Inflammatory macrophage (primary cell): ENCODE measurements around the gene SYNPO2.
A peak's percentile ranks its signal among the peaks of the same experiment; 100 is the strongest.
"Not testable (repeated sequence)": the region's sequence is repeated elsewhere in the genome, so short reads cannot be mapped to it uniquely, and the experiment has no call there.

ENCODE experiments used
- DNase-seq, 2 donors: peaks; one replicate each; pipeline ENCODE4 v3.0.0-alpha.2; 2020 to 2022

The SYNPO2 gene

DNA sequence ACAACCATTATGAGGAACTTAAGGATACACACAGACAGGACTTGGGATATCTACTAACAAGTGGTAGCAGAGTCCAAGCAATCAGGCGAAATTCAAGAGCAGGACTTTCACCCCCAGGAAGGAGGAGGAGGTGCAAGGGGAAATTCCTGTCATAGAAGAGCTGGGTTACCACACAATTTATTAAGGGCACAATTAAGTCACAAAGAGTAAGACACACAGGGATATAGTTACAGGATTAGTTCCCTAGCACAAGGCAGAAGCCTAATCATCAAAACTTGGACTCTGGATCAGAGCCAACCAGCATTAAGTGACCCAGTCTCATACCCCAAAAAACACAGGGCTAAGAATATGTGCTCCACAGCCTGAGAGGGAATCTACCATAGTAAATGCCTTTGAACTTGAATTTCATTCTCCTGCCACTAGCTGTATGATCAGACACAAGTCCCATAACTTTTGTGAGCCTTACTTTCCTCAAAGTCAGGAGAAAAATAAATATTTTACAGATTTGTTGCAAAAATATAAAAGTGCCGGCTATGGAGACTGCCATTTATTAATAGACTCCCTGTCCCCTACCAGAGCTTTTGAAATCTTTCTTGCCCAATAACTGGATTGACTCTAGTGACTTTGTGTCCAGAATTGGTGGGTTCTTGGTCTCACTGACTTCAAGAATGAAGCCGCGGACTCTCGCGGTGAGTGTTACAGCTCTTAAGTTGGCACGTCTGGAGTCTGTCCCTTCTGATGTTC, 87.0 kb downstream of the SYNPO2 start:
- no peak for DNase-seq

- DNase-seq: not testable (repeated sequence)
These were observed 87.5 kb downstream of the SYNPO2 start for GRCh38 chr4:118976193-118976560.

GRCh38 chr4:118977100-118977499, 88.4 kb downstream of the SYNPO2 start:
- not testable (repeated sequence) for DNase-seq

DNA sequence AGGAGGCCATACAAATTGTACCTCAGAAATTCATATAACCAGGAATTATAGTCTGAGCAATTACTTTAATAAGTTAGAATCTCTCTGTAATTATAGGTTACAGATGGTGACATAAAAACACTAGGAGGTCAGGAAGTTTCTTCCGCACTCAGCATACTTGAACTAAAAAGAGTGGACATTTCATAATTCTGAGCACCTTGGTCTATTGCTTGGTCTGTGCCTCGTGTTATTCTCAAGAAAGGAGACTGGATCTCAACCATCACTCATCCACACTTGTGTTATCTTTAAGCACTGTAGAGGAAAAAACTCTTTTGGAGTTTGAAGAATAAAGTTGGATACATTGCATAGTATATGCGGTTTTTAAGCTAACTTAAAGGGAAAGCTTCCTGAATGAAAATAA, 91.1 kb downstream of the SYNPO2 start:
- no peak for DNase-seq

DNA sequence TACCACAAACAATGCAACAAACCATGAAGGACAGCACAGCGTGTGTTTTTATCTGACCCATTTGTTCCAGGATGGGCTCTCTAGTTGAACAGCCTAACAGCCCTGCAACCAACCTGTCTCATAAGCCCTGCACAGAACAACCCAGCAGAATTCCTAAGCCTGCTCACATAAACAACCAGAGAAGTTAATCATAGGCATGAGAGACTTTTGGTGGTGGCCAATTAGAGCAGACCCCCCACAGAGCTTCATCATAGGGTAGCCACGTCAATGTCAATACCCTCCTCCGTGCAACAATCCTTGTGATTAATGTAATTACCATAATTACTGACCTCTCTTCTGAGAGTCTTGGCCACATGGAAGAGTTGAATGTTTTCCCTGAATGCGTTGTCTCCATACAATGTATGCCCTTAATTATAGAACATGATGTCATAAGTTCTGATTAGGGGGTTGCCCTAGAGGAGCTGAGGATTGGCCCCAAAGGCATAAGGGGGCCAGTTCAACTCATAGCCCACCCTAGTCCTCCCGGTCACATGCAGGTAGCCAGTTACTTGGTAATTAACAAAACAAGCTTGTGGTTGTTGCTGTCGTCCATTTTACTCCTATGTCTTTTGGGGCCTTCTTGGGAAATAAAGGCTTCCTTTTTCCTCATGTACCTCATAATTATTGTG, 92.7 kb downstream of the SYNPO2 start:
- no peak for DNase-seq

GRCh38 chr4:118981839-118982381, 93.3 kb downstream of the SYNPO2 start:
- DNase-seq: peak; percentile 83 to 87

DNA sequence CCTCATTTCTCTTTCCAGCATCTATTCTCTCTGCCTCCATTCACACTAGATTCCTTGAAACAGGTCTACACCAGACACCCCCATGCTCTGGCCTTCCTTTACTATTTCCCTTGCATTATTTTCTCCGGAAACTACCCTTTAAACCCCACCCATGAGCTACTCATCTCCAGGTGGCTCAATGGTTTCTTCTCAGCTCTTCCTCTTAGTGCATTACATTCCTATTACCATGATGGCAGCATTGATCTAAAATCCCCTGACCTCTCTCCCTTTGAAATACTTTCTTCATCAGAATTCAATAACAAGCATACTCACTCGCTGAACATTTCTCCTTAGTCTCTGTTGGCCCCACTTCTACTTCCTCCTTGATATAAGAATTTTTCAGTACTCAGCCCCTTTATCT, 94.6 kb downstream of the SYNPO2 start:
- DNase-seq: no peak

GRCh38 chr4:118983831-118984230, 95.2 kb downstream of the SYNPO2 start:
- DNase-seq: peak in 1 of 2 donors; percentile 27

GRCh38 chr4:118985170-118986000, 96.7 kb downstream of the SYNPO2 start:
- DNase-seq: no peak

DNA sequence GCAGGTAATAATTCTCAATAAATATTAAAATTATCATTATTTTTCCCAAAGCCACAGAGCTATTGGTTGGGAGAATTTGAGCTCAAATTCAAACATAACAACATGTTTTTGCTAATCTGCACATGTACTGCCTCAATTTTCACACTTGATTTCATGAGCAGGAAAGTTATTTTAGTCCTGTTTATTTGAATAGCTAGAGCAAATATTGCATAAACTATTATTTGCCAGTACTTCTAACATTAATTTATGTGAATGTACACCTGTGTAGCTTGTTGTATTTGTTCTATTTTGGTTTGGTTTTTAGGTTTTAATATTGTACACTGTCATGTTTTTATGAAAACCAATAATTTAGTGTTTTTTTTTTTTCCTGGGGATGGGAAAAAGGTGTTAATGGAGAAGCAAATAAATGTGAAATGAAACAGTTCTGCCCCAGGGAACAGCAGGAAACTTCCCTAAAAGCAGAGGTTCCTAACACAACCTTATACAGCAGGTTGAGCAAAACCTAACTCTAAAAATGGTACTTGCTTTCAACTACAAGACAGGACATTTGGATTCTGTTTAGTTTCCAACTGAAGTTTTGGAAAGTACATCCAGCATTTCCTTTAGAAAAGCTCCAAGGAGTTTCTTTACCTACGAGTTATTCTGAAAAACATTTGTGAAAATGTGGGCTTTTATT, 99.4 kb downstream of the SYNPO2 start:
- no peak for DNase-seq

- DNase-seq: no peak
These were observed 100.0 kb downstream of the SYNPO2 start for GRCh38 chr4:118988635-118988972.

- no peak for DNase-seq
These were observed 100.7 kb downstream of the SYNPO2 start for GRCh38 chr4:118989098-118990080.

- peak in 1 of 2 donors; percentile 33 for DNase-seq
These were observed 103.0 kb downstream of the SYNPO2 start for GRCh38 chr4:118991686-118992085.

DNA sequence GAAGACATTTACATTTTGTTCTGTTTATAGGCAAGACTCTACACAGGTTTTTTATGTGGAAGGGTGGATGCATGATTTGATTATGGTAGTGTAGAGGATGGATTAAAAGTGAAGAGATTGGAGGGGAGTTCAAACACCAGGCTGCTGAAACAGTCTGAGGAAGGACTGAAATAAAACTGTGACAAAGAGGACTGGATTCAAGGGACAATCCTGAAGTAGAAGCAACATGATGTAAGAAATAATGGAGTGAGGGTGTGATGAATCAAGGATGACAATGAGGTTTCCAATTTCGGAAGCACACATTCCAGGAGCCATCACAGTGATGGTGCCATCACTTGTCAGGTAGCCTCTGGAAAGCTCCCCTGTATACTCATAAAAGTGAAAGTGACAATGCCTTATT, 103.5 kb downstream of the SYNPO2 start:
- DNase-seq: no peak

DNA sequence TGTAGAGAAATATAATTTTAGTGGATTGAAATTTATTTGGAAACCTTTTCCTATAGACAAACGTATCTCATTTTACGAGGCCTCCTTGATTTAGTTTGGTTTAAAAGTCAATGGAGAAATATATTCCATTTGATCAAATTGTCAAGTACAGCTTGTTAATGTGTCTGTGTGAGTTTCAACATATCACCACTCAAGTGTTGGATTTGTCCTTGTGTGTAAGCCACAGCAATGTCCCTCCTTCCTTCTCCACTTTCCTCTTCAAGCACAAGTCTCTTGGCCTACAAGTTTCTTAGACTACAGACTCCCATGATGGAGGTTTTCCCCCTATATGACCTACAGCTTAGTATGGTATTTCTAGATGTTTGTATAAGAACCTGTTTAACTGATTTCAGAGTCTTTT, 104.7 kb downstream of the SYNPO2 start:
- DNase-seq: no peak

GRCh38 chr4:118994030-118994429, 105.4 kb downstream of the SYNPO2 start:
- no peak for DNase-seq

- no peak for DNase-seq
These were observed 107.2 kb downstream of the SYNPO2 start for GRCh38 chr4:118995693-118996391.

DNA sequence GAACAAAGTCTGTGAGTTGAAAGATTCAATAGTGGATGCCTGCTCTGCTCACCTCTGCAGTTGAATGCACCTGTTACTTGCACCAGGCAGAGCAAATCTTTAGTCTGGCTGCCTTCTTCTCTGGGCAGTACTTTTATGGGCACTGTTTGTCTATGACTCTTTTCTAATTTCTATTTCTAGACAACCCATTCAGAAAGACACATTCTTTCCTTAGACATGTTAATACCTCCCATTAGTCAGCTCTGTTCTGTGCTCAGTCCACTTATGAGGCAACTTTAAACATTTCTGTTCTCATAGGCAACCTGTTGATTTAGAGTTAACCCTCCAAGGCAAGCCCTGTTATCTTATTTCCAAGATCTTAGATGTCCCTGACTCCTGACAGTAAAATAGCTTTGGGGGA, 108.9 kb downstream of the SYNPO2 start:
- no peak for DNase-seq

GRCh38 chr4:118999919-119000318, 111.3 kb downstream of the SYNPO2 start:
- no peak for DNase-seq

DNA sequence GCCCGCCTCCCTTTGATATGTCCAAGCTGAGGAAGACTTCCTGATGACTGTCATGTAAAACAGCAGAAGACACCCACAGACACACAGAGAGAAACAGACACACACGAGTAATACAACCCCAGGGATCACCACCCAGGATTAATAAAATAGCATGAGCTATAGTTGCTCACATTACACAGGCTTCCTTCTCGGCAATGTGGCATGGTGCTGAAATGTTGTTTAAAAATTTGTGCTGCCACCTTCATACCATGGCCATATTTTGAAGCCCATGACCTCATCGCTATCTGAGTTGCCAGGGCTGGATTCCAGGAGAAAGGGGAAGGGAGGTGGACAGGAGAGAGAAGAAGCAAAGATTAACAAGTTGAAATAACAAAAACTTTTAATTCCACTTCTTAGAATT, 111.7 kb downstream of the SYNPO2 start:
- DNase-seq: no peak

DNA sequence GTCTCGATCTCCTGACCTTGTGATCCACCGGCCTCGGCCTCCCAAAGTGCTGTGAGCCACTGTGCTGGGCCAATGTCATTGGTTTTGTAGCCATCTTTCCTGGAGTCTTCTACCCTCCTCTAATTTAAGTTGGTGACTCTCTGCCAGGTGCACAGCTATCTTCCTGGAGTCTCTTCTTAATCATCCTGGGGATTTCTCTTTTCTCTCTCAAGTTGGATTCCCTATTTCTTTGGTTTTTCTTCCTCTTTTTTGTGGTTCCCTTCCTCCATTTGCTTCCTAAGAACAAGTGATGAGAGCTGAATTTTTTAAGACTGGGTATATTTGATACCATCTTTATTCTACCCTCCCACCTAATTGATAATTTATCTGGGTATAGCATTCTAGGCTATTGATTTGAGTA, 113.8 kb downstream of the SYNPO2 start:
- no peak for DNase-seq
